Omental fat pad (tissue), 4 donors: ENCODE data around the gene NDUFB7. TPM values are rescaled to one million over a fixed set of nuclear protein-coding genes. Genes with fewer than 3 reads are reported as not detected.

Source experiments
- ATAC-seq: fragments of 150-250 bp; one replicate; pipeline ENCODE4 v1.9.1; 2016; ENCODE audit warnings: mild to moderate bottlenecking, moderate library complexity; ENCODE audit not compliant: low FRiP score
- DNase-seq: peaks from one replicate; pipeline ENCODE4 v3.0.0-alpha.2; 2019; ENCODE audit warnings: low spot score
- total RNA-seq, 4 donors: library from RNA; depleted of rRNA; stranded (reverse); fragments of >200 nt; gene quantifications; one replicate each; pipeline ENCODE4 v1.1.0, GENCODE V29; 2016
- TF ChIP-seq, protein P1 (sequence below), 3 donors: fragments of 450-650 bp; IDR thresholded peaks; one replicate each; pipeline ENCODE4 v1.5.1; 2016 to 2017; ENCODE audit warnings: antibody characterized with exemption in 3 of 3, mild to moderate bottlenecking in 3 of 3, moderate library complexity in 2 of 3

The NDUFB7 gene
- total RNA-seq, 4 donors from 2014 or later = 194 to 357 (median 322) TPM

DNA sequence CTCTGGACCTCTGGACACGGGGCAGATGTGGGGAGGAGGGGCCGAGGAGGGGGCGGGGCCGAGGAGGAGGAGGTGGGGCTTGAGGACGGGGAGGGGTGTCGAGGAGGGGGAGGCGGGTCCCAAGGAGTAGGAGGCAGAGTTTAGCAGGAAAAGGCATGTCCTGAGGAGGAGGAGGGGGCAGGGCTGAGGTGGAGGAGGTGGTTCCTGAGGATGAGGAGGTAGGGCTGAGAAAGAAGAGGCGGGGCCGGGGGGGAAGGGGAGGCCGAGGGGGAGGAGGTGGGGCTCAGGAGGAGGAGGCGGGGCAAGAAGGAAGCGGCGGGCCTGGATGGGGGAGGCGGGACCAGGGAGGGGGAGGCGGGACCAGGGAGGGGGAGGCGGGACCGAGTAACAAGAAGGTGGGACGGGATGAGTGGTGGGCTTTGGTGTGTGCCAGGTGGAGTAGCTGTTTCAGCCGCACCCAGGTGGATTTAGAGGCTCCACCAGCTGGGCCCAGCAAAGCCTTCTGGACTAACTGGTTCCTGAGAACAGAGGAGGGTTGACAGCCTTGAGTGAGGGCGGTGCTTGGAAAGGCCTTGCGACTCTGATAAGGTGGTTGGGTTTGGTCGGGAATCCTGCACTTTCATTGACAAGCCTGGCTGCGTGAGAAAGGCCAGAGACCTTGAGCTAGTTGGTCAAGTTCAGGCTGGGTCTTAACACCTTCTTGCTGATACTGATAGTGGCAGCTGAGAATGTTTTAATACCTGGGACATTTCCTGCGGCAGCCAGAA is 34.8 kb downstream of the NDUFB7 start:
- TF ChIP-seq, protein P1, sequence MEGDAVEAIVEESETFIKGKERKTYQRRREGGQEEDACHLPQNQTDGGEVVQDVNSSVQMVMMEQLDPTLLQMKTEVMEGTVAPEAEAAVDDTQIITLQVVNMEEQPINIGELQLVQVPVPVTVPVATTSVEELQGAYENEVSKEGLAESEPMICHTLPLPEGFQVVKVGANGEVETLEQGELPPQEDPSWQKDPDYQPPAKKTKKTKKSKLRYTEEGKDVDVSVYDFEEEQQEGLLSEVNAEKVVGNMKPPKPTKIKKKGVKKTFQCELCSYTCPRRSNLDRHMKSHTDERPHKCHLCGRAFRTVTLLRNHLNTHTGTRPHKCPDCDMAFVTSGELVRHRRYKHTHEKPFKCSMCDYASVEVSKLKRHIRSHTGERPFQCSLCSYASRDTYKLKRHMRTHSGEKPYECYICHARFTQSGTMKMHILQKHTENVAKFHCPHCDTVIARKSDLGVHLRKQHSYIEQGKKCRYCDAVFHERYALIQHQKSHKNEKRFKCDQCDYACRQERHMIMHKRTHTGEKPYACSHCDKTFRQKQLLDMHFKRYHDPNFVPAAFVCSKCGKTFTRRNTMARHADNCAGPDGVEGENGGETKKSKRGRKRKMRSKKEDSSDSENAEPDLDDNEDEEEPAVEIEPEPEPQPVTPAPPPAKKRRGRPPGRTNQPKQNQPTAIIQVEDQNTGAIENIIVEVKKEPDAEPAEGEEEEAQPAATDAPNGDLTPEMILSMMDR (IDR thresholded peaks at IDR 0.05) = no peak
- DNase-seq (peak; percentile 47), ATAC-seq (peak; percentile 92)

DNA sequence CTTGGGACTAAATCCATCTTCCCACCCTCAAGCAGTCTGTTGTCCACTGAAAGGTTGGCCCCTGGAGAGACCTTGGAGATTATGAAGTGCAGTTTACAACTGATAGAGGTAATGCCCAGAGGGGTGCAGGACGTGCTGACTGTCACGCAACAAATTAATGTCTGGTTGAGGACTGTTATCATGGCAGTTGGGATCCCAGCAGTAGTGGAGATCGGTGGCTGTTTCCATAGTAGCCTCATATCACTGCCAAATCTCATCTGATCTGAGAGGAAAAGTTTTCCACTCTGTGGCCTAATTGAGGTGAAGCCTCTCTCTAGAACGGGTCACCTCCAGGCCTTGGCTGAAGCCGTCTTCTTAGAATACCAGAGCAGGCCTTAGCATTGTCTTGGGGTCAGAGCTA is 38.4 kb downstream of the NDUFB7 start:
- TF ChIP-seq, protein P1 (IDR thresholded peaks at IDR 0.05) = no peak
- DNase-seq = no peak
- no peak for ATAC-seq

- DNase-seq (no peak), ATAC-seq (no peak)
- TF ChIP-seq, protein P1 (IDR thresholded peaks at IDR 0.05) = no peak
Measured at GRCh38 chr19:14530506-14530905, 41.4 kb downstream of the NDUFB7 start.

- peak; percentile 60 for DNase-seq
- ATAC-seq = no peak
- TF ChIP-seq, protein P1 (IDR thresholded peaks at IDR 0.05) = no peak
Measured at GRCh38 chr19:14530005-14530348, 41.9 kb downstream of the NDUFB7 start.

DNA sequence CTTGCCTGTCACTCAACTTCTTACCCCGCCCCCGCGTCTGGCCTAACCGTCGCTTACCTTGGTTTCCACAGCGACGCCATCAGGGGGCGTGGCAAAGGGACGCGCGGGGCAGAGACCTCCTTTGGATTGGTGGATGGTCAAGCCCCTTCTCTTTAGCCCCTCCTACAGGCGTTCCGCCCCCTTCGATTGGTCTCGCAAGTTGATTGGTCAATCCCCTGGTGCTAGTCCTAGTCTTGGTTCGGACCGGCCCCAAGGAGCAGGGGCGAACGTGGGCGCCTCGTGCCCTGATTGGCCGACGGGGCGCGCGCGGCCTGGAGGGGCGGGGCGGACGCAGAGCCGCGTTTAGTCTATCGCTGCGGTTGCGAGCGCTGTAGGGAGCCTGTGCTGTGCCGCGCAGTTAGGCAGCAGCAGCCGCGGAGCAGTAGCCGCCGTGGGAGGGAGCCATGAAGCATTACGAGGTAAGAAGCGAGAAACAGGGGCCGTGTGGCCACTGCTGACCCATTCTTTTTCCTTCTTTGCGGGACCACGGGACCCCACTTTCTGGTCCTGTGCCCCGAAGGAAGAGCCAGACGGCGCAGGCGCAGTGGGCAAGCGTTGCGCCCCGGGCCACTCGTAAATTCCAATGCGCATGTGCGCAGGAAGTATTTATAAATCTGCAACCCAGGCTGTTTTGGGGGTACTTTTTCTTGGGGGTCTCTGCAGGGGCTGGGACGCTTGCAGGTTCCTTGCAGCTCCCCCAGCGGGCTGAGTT is 42.4 kb downstream of the NDUFB7 start, which contains the start of gene TECR:
TECR (plus strand) TSS at position 341 of the 751 bp plus-strand sequence; CDS start at position 444, 103 bp downstream.
- DNase-seq (peak; percentile 99), ATAC-seq (peak; percentile 99)
- TF ChIP-seq, protein P1 (IDR thresholded peaks at IDR 0.05) = no peak

- TF ChIP-seq, protein P1 (IDR thresholded peaks at IDR 0.05) = no peak
- DNase-seq = no peak
- no peak for ATAC-seq
Measured at GRCh38 chr19:14528419-14529253, 43.2 kb downstream of the NDUFB7 start.
